Vagina (tissue), 2 donors: Measurements from ENCODE around the gene ME2.

ENCODE experiments used
- POLR2A ChIP-seq, 2 donors: fragments of 450-650 bp; IDR thresholded peaks; one replicate each; pipeline ENCODE4 v1.6.1; 2017; ENCODE audit warnings: antibody characterized with exemption in 2 of 2, mild to moderate bottlenecking in 2 of 2, moderate library complexity in 2 of 2
- POLR2AphosphoS5 ChIP-seq, 2 donors: sonication (generic); formaldehyde crosslinking; IDR thresholded peaks; one replicate each; pipeline ENCODE4 v1.9.0; 2017; ENCODE audit warnings: antibody characterized with exemption in 2 of 2, mild to moderate bottlenecking in 2 of 2, low read depth in 1 of 2; ENCODE audit not compliant: insufficient read depth in 1 of 2
- TF ChIP-seq, protein P1 (sequence below), 3 experiments: fragments of 450-650 bp in 2 of 3; fragments of 200-600 bp in 1 of 3; sonication (generic) in 1 of 3; IDR thresholded peaks; one replicate each; pipeline ENCODE4 v1.5.1; 2017 to 2019; ENCODE audit warnings: antibody characterized with exemption in 3 of 3, mild to moderate bottlenecking in 2 of 3, moderate library complexity in 2 of 3

GRCh38 chr18:50850307-50851065 lies 28.4 kb upstream of the ME2 start:
- TF ChIP-seq, protein P1, sequence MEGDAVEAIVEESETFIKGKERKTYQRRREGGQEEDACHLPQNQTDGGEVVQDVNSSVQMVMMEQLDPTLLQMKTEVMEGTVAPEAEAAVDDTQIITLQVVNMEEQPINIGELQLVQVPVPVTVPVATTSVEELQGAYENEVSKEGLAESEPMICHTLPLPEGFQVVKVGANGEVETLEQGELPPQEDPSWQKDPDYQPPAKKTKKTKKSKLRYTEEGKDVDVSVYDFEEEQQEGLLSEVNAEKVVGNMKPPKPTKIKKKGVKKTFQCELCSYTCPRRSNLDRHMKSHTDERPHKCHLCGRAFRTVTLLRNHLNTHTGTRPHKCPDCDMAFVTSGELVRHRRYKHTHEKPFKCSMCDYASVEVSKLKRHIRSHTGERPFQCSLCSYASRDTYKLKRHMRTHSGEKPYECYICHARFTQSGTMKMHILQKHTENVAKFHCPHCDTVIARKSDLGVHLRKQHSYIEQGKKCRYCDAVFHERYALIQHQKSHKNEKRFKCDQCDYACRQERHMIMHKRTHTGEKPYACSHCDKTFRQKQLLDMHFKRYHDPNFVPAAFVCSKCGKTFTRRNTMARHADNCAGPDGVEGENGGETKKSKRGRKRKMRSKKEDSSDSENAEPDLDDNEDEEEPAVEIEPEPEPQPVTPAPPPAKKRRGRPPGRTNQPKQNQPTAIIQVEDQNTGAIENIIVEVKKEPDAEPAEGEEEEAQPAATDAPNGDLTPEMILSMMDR (IDR thresholded peaks at IDR 0.05), result no peak
- TF ChIP-seq POLR2AphosphoS5 (IDR thresholded peaks at IDR 0.05; ENCODE audit: insufficient read depth in 1 of 2, low read depth in 1 of 2) (no peak), POLR2A (IDR thresholded peaks at IDR 0.05) (no peak)
